GM12801 (cell line): ENCODE results near the gene ANO9.

Experiments used
- CTCF ChIP-seq: IDR thresholded peaks from one replicate; pipeline ENCODE4 v1.5.1; 2011; ENCODE audit warnings: control low read depth; ENCODE audit not compliant: insufficient read length; ENCODE audit errors: extremely low read depth

Gene ANO9

GRCh38 chr11:434496-434895, 7.3 kb downstream of the ANO9 start:
- no peak for TF ChIP-seq CTCF

GRCh38 chr11:433641-434040, 8.2 kb downstream of the ANO9 start:
- no peak for TF ChIP-seq CTCF

- TF ChIP-seq CTCF, result no peak
Measured at GRCh38 chr11:433111-433510, 8.7 kb downstream of the ANO9 start.

- TF ChIP-seq CTCF, result no peak
Measured at GRCh38 chr11:432501-433100, 9.2 kb downstream of the ANO9 start.

GRCh38 chr11:431921-432320, 9.9 kb downstream of the ANO9 start:
- TF ChIP-seq CTCF, result no peak

GRCh38 chr11:429931-430456, 11.8 kb downstream of the ANO9 start:
- no peak for TF ChIP-seq CTCF

GRCh38 chr11:429391-429790, 12.4 kb downstream of the ANO9 start:
- TF ChIP-seq CTCF, result no peak

GRCh38 chr11:428295-428694, 13.5 kb downstream of the ANO9 start:
- no peak for TF ChIP-seq CTCF
